Fibroblast of lung (primary cell): ENCODE measurements around the gene OR2Z1.

Source experiments
- EZH2 ChIP-seq: IDR thresholded peaks from 2 replicates; pipeline ENCODE4 v1.5.1; 2012; ENCODE audit warnings: low read length, control low read depth, mild to moderate bottlenecking; ENCODE audit errors: missing control alignments
- TF ChIP-seq, protein P1 (sequence below), 2 donors: IDR thresholded peaks in 1 of 2; conservative IDR thresholded peaks in 1 of 2; 1 replicate in 1 of 2; 2 replicates in 1 of 2; pipeline ENCODE4 v1.5.1; 2011 to 2012; ENCODE audit warnings: low read length in 2 of 2, control low read depth in 1 of 2, inconsistent platforms in 1 of 2, low read depth in 1 of 2, mild to moderate bottlenecking in 1 of 2

DNA sequence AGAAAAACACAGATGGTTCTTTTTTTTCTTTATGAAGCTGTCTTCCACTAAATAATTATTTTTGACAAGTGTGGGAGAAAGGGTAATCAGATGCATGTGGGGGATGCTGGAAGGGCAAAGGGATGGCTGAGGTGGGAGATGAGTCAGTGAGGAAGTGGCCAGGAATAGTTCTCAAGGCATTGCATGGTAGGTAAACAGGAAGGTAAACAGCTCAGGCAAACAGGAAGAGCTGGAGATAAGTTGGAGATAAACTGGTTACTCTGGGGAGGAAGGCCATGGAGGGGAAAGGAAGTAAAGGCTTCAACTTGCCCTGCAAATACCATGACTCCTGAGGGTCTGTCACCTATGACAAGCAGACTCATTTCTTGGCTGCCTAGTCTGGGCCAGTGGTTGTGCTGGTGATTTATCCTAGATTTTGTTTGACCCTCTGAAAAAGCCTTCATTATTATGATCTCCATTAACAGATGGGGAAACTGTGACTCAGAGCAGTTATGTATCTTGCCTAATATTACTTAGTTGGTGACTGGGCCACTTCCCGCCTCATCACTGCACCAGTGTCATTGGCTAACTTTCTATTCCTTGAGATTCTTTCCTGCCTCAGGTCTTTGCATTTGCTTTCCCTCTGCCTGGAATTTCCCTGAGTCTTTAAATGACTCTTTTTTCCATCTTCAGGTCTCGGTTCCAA lies 39.9 kb upstream of the OR2Z1 start:
- TF ChIP-seq, protein P1, sequence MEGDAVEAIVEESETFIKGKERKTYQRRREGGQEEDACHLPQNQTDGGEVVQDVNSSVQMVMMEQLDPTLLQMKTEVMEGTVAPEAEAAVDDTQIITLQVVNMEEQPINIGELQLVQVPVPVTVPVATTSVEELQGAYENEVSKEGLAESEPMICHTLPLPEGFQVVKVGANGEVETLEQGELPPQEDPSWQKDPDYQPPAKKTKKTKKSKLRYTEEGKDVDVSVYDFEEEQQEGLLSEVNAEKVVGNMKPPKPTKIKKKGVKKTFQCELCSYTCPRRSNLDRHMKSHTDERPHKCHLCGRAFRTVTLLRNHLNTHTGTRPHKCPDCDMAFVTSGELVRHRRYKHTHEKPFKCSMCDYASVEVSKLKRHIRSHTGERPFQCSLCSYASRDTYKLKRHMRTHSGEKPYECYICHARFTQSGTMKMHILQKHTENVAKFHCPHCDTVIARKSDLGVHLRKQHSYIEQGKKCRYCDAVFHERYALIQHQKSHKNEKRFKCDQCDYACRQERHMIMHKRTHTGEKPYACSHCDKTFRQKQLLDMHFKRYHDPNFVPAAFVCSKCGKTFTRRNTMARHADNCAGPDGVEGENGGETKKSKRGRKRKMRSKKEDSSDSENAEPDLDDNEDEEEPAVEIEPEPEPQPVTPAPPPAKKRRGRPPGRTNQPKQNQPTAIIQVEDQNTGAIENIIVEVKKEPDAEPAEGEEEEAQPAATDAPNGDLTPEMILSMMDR (conservative IDR thresholded peaks at IDR 0.05 in 1 of 2, IDR thresholded peaks at IDR 0.05 in 1 of 2; ENCODE audit: low read depth in 1 of 2, low read length in 2 of 2) = no peak
- no peak for TF ChIP-seq EZH2
